Posterior vena cava (tissue), 2 donors: Measurements from ENCODE around the gene ADAMTS9. TPM values are rescaled to one million over a fixed set of nuclear protein-coding genes. Genes with fewer than 3 reads are reported as not detected.

Experiments used
- DNase-seq: peaks from one replicate; pipeline ENCODE4 v3.0.0-alpha.2; 2020; ENCODE audit warnings: low spot score
- intact Hi-C, 2 donors: fragments of 100-400 bp; cut with DNase I; formaldehyde crosslinking; loops; one replicate each; pipeline versions ENCODE4 v1.14.1 to v1.14.2; 2022 to 2023
- total RNA-seq, 2 donors: library from RNA; stranded (reverse); fragmentation: NEBNext Ultra II Directional; extraction: Animal tissue kit (Norgen Biotek cat#: 25700); gene quantifications; one replicate each; pipeline ENCODE4 v1.2.1, GENCODE V29; 2021
- donor health status: DM: yes; HTN: yes; CAD: no.
- donor health status: DM: yes; HTN: yes; CAD: no.

Gene ADAMTS9
- total RNA-seq, 2 donors from 2014 or later = 82.8 to 105 TPM

- DNase-seq = peak; percentile 82
- intact Hi-C loops = no loop called here
Measured at GRCh38 chr3:64594134-64594533, 93.7 kb downstream of the ADAMTS9 start.

- no peak for DNase-seq
- intact Hi-C loops = no loop called here
Measured at GRCh38 chr3:64593350-64593749, 94.5 kb downstream of the ADAMTS9 start.

DNA sequence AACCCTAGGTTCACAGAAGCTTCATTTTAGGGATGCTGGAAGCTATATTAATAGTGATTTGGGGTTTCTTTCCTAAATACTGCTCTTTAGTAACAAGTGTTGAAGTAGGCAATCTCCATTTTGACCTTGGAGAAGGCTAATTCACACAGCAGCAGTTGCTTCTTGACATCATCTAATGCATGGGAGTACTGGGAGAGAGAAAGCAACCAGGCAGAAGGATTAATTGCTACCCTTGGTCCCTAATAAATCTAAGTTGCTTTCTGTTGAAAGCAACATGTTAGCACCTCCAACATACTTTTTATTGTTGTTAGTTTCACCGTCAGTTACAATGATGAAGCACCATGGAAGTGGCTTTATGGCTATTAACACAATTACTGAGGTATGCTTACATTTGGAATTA is 96.2 kb downstream of the ADAMTS9 start:
- DNase-seq = no peak
- intact Hi-C loops = no loop called here

DNA sequence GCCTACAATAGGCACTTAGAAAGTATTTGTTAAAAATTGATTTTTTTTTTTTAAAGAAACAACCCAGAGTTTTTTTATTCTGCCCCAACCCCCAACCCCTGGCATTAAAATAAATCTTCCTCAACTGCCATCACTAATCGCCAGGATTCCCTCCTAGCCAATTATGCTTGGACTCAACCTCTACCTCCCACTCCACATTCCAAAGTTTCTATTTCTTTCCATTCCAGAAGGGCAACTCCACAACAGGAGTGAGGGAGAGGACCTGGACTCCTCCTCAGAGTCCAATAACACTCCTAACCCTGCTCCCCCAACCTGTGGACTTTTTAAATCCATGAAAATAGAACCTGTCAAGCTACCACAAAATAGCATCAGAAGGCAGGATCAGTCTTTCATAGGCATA is 99.4 kb downstream of the ADAMTS9 start:
- no peak for DNase-seq
- intact Hi-C loops = no loop called here

DNA sequence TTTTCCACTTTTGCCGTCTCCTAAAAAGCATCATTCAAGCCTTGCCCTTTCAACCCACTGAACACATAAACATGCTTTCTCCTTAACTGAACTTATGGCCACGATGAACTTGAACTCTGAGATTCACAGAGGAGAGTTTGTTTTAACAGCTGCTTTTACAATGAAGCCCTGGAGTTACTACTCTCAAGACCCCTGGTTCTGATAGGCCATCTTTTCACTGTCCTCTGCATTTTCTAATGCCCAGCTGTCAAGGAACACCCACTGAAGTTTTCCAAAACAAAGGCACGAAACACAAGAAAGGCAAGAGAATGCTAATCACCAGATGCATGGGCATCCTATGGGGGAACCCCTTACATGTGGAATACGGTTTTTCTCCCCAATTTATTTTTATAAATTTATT is 100.8 kb downstream of the ADAMTS9 start:
- DNase-seq = no peak
- intact Hi-C loops = no loop called here

DNA sequence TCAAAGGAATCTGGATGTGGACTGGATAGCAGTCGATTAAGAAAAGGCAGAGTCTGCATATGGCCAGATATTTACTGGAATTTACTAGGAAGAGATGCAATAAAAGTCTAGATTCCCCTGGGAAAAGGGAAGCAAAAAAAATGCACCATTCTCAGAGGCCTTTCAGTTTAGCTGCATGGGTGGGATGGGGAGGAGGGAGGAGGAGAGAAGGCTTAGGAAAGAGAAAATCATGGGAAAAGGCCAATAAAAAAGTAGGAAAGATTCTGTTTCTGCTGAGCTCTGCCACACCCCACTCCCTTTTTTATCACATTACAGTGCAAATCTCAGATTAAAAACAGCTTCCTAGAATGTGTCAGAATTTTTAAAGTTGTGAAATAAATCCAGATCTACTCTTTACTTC is 103.6 kb downstream of the ADAMTS9 start:
- DNase-seq = no peak
- intact Hi-C loops = no loop called here

GRCh38 chr3:64578797-64579196 is 109.0 kb downstream of the ADAMTS9 start:
- intact Hi-C loops = no loop called here
- no peak for DNase-seq

DNA sequence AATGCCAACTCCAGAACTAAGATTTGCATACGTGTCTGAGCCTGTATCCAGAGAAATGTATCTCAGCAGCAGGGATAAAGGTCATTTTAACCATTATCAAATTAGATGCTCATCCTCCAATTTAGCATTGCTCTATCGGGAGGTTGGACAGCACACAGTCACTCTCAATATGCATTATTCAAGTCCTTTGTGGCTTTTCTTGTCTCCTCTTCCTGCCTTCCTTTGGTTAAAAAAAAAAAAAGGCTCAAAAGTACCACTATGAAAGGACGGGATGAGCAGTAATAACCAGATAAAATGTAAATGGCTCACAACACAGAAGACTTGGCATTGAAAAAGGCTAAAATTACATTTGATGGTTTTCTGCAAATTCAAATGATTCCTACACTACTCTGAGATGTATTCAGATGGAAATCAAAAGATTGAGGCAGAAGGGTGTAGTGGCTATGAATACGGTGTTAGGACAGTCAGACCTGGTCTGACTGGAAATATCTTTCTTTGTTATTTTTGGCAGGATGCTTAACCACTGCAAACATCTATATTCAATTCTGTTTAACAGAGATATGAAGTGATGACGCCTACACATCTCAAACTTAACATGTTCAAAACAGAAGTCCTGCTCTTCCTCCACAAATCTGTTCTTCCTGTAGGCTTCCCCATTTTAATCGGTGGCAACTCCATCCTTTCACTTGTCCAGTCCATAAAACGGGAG is 109.6 kb downstream of the ADAMTS9 start:
- DNase-seq = no peak
- intact Hi-C loops = no loop called here

- intact Hi-C loops = no loop called here
- no peak for DNase-seq
Measured at GRCh38 chr3:64576211-64576775, 111.5 kb downstream of the ADAMTS9 start.

DNA sequence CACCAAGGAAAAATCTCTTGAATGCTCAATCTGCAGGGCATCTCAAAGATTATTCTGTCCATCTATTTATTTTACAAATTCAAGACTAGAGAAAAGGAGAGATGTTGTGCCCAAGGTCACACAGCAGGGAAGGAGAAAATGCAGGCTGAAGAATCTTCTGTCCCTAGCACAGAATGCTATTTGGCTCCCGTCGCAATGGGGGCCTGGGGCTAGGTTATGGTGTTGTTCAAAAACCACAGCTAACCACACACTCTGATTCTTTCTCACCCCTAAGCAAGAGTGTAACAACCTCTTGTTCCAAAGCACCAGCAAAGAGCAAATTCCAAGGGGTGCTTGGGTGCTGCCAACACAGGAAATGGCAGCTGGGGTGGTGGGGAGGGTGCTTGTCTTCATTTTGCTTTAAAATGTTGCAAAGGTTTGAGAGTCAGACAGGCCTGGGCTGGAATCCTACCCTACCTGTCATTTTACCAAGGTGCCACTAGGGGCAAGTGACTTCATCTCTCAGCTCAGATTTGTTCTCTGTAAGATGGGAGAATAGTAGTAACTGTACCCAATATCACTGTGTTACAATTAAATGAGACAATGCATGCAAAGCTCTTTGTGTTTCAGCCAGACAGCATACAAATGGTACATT is 112.5 kb downstream of the ADAMTS9 start:
- no peak for DNase-seq
- intact Hi-C loops = no loop called here

DNA sequence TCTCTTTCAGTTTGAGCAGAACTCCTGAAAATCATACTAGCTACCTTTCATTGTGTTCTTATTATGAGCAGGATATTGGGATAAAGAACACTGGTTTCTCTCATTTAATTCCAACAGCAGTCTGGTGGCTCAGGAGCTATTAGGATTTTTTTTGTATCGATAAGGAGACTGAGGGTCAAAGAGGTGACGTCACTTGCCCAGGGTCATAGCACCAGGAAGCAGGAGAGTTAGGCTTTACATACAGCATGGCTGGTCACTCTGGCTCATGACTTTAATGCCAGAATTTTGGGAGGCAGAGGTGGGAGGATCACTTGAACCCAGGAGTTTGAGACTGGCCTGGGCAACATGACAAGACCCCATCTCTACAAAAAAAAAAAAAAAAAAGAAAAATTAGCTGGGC is 113.6 kb downstream of the ADAMTS9 start:
- no peak for DNase-seq
- intact Hi-C loops = no loop called here

- no peak for DNase-seq
- intact Hi-C loops = no loop called here
Measured at GRCh38 chr3:64571982-64572381, 115.8 kb downstream of the ADAMTS9 start.

GRCh38 chr3:64568895-64569517 is 118.8 kb downstream of the ADAMTS9 start:
- no peak for DNase-seq
- intact Hi-C loops = no loop called here

DNA sequence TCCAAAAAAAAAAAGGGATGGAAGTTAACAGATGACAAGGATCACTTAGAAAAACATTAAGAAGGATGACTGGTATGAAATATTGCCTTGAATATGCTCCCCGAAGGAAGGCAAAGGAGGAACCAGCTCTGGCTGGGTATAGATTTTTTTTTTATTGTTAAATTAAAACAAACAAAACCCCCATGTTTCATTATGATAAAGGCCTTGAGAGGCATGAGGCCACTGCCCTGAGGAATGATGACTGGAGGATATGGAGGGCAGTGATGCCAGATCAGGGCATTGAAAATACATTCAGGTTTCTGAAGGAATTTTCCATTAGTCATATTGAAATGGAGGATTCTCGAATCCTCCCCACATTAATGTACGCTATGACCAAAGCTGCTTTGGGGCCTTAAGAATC is 120.9 kb downstream of the ADAMTS9 start:
- no peak for DNase-seq
- intact Hi-C loops = no loop called here

DNA sequence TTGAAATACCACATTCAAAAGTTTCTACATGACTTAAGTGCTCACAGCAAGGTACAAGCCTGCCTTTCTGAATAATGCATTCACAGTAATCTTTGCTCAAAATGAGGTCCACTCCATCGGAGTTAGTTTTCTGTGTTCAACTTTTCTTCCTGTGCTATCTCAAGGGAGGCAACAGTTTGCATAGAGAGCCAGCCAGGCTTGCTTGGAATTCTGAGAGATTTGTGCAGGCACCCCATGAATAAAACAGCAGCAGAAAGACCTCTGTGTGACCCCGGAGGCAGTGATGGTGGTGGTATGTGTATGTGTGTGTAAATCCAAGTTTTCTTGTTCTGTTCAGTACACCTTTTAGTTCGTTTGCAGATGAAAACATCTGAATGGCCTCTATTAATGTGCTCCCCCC is 124.0 kb downstream of the ADAMTS9 start:
- DNase-seq = no peak
- intact Hi-C loops = no loop called here

DNA sequence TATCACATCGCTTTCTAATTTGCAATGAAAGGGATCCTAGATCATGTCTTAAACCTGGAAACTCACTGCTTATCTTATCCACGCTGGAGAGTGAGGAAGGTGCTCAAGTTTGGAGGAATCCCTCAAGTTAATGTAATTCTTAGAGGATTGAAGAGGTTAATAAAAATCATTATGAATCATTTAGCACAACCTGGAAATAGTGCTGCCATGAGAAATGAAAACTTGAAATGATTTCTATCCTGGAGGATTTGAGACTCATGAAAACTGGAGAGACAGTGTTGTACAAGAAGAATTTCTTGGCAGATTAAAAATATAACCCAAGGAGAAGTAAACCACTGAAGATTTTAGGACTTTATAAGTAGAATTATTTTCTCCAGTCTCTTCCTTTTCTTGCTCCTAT is 125.9 kb downstream of the ADAMTS9 start:
- intact Hi-C loops = no loop called here
- no peak for DNase-seq

GRCh38 chr3:64561325-64561843 is 126.4 kb downstream of the ADAMTS9 start:
- no peak for DNase-seq
- intact Hi-C loops = no loop called here

DNA sequence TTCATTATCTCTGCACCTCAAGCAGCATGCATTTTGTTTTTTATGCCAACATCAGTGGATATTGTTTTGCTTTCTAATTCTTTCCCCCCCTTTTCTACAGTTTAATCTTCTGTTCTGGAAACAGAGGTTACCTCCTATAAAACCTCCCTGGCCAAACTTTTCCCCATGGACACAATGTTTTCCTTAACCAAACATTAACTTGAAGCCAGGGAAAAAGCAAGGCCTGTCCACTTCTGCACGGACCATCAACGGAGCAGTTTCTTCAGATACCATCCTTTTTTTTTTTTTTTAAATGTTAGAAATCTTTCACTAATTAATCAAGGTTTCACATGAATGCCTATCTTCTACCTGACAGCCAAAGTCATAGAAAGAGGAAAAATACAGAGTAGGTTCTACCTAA is 127.0 kb downstream of the ADAMTS9 start:
- intact Hi-C loops = no loop called here
- DNase-seq = no peak

- DNase-seq = no peak
- intact Hi-C loops = no loop called here
Measured at GRCh38 chr3:64559588-64559987, 128.2 kb downstream of the ADAMTS9 start.

GRCh38 chr3:64556046-64556445 is 131.8 kb downstream of the ADAMTS9 start:
- no peak for DNase-seq
- intact Hi-C loops = no loop called here
